Transverse colon (tissue), 4 donors: ENCODE measurements around the gene TRABD2A. TPM values are rescaled to one million over a fixed set of nuclear protein-coding genes. Genes with fewer than 3 reads are reported as not detected.

Source experiments
- DNase-seq: peaks from one replicate; pipeline ENCODE4 v3.0.0-alpha.2; 2019
- H3K27ac ChIP-seq, 4 donors: fragments of 200-600 bp; sonication (generic); 2 replicates each; pipeline ENCODE4 v1.5.1; 2016 to 2018; ENCODE audit warnings: inconsistent platforms in 4 of 4
- H3K27me3 ChIP-seq: fragments of 200-600 bp; sonication (generic); 2 replicates; pipeline ENCODE4 v1.5.1; 2017; ENCODE audit warnings: inconsistent platforms
- H3K36me3 ChIP-seq, 4 donors: fragments of 200-600 bp; sonication (generic); 2 replicates each; pipeline ENCODE4 v1.5.1; 2017 to 2019; ENCODE audit warnings: inconsistent platforms in 4 of 4
- H3K4me1 ChIP-seq, 4 donors: fragments of 200-600 bp; sonication (generic); 2 replicates each; pipeline ENCODE4 v1.5.1; 2017 to 2020; ENCODE audit warnings: inconsistent platforms in 4 of 4
- H3K4me3 ChIP-seq, 4 donors: fragments of 200-600 bp; sonication (generic); 1 replicate in 1 of 4; 2 replicates in 3 of 4; pipeline versions ENCODE4 v1.5.1 to v1.6.1; 2017 to 2019; ENCODE audit warnings: inconsistent platforms in 4 of 4
- H3K9me3 ChIP-seq, 2 donors: fragments of 200-600 bp; sonication (generic); 2 replicates each; pipeline ENCODE4 v1.5.1; 2017 to 2019; ENCODE audit warnings: inconsistent platforms in 2 of 2
- CTCF ChIP-seq, 5 experiments: fragments of 200-600 bp in 3 of 5; fragments of 450-650 bp in 2 of 5; sonication (generic) in 3 of 5; IDR thresholded peaks; 1 replicate in 2 of 5; 2 replicates in 3 of 5; pipeline ENCODE4 v1.5.1; 2016 to 2017; ENCODE audit warnings: antibody characterized with exemption in 5 of 5, inconsistent platforms in 3 of 5, mild to moderate bottlenecking in 2 of 5, moderate library complexity in 1 of 5
- EP300 ChIP-seq: sonication (generic); formaldehyde crosslinking; IDR thresholded peaks from one replicate; pipeline ENCODE4 v1.6.1; 2017; ENCODE audit warnings: antibody characterized with exemption, low read depth
- POLR2A ChIP-seq: fragments of 450-650 bp; IDR thresholded peaks from one replicate; pipeline ENCODE4 v1.6.1; 2016; ENCODE audit warnings: antibody characterized with exemption, mild to moderate bottlenecking, moderate library complexity
- POLR2AphosphoS5 ChIP-seq, 3 donors: sonication (generic); formaldehyde crosslinking; IDR thresholded peaks; one replicate each; pipeline ENCODE4 v1.6.1; 2016; ENCODE audit warnings: antibody characterized with exemption in 3 of 3
- whole genome bisulfite sequencing, 2 donors: methylation state at CpG; one replicate each; pipeline ENCODE4 v1.1.5; 2018; ENCODE audit warnings: low coverage in 1 of 2; 5-methylcytosine and 5-hydroxymethylcytosine counted together
- in situ Hi-C, 4 donors: fragments of 200-750 bp; cut with MboI; loops; one replicate each; pipeline versions ENCODE4 v1.15.0 to v1.15.1; 2017; ENCODE audit warnings: low sequenced_read_pairs in 3 of 4, low pct_ligation_motif_present in 1 of 4, low pct_unique_long_range_greater_than_20kb in 1 of 4
- intact Hi-C: fragments of 100-400 bp; cut with DNase I; formaldehyde crosslinking; loops from one replicate; pipeline ENCODE4 v1.15.1; 2023; ENCODE audit warnings: low total_unique reads
- total RNA-seq, 4 donors: library from RNA; depleted of rRNA; stranded (reverse); fragments of >200 nt; gene quantifications; one replicate each; pipeline ENCODE4 v1.1.0, GENCODE V29; 2016

The TRABD2A gene
- total RNA-seq, 4 donors from 2014 or later = 21.3 to 230 (median 76.5) TPM

DNA sequence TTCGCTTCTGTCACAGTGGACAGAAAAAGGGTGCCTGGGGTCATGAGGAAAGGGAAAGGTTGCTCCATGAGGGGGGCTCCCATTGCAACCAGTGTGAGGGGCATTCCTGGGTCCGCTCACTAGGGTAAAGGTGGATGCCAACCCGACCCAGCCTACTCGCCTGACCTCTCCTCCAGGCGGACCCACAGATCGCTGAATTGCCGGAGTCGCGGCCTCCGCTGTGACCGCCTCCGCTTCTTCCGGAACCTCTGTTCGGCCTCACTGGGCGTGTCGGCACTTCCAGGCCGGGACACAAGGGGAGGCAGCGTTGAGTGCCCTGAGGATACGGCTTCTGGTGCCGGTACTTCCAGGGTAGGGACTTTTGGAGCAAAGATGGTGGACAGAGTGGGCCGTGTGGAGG, 57.1 kb downstream of the TRABD2A start:
- TF ChIP-seq POLR2A = no peak
- no peak for TF ChIP-seq CTCF (IDR thresholded peaks at IDR 0.05)
- no peak for TF ChIP-seq POLR2AphosphoS5 (IDR thresholded peaks at IDR 0.05)
- TF ChIP-seq EP300 = no peak
- WGBS, 2 donors = 96 to 100% methylated on average over 1 to 21 of the region's 21 CpGs
- Histone ChIP-seq H3K4me3 (no peak overlapping the region), H3K27me3 (no peaks in the 10 kb centered on the region), H3K9me3 (no peaks in the 10 kb centered on the region), H3K27ac (no peak overlapping the region), H3K4me1 (no peaks in the 10 kb centered on the region), H3K36me3 (no peaks in the 10 kb centered on the region)
- in situ Hi-C loops = no loop called here
- intact Hi-C loops = loop anchor here (1.0 kb wide), 1 partner anchor 26 kb away; no protein-coding TSS in a partner anchor
- DNase-seq = no peak

- in situ Hi-C loops = no loop called here
- TF ChIP-seq EP300 = no peak
- no peak for TF ChIP-seq POLR2AphosphoS5 (IDR thresholded peaks at IDR 0.05)
- TF ChIP-seq CTCF (IDR thresholded peaks at IDR 0.05) = no peak
- no peak for TF ChIP-seq POLR2A
Observed at GRCh38 chr2:84823229-84823628, 57.7 kb downstream of the TRABD2A start.

DNA sequence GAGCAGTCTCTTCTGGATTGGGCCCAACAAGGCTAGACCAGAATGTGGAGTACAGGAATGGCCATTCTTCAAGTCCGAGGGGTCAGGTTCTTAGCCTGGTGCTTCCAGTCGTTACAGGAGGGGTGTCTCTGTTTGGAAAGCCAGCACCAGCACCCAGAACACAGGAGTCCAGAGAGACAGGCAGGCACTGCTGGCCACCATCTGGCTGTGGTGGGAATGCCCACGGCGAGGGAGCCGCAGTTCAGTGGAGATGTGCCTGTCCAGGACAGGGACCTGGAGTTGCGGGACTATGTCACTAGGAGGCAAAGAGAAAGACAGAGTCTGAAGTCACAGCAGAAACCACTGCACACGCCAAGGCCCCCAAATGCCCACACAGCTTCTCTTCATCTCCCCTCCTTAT, 59.1 kb downstream of the TRABD2A start:
- DNase-seq = no peak
- H3K9me3 ChIP-seq = no peaks in the 10 kb centered on the region
- H3K27me3 ChIP-seq = no peaks in the 10 kb centered on the region
- intact Hi-C loops = no loop called here
- no peaks in the 10 kb centered on the region for H3K36me3 ChIP-seq
- H3K4me1 ChIP-seq = no peaks in the 10 kb centered on the region
- 97% methylated on average over 7 of the region's 7 CpGs; no CpG with 5 or more reads in 1 of the 2 donors for WGBS, 2 donors
- TF ChIP-seq POLR2AphosphoS5 (IDR thresholded peaks at IDR 0.05) (no peak), CTCF (IDR thresholded peaks at IDR 0.05) (no peak), POLR2A (no peak), EP300 (no peak)
- H3K4me3 ChIP-seq = no peak overlapping the region
- no peak overlapping the region for H3K27ac ChIP-seq
- in situ Hi-C loops = no loop called here

More at GRCh38 chr2:84823229-84823628, 57.7 kb downstream of the TRABD2A start:
- 85 to 100% methylated on average over 2 to 5 of the region's 5 CpGs for WGBS, 2 donors
- no peak for DNase-seq
- no peaks in the 10 kb centered on the region for H3K9me3 ChIP-seq
- H3K27me3 ChIP-seq = no peaks in the 10 kb centered on the region
- intact Hi-C loops = loop anchor here (1.0 kb wide), 1 partner anchor 26 kb away; no protein-coding TSS in a partner anchor
- H3K4me1 ChIP-seq = no peaks in the 10 kb centered on the region
- no peak overlapping the region for H3K27ac ChIP-seq
- no peak overlapping the region for H3K4me3 ChIP-seq
- no peaks in the 10 kb centered on the region for H3K36me3 ChIP-seq

DNA sequence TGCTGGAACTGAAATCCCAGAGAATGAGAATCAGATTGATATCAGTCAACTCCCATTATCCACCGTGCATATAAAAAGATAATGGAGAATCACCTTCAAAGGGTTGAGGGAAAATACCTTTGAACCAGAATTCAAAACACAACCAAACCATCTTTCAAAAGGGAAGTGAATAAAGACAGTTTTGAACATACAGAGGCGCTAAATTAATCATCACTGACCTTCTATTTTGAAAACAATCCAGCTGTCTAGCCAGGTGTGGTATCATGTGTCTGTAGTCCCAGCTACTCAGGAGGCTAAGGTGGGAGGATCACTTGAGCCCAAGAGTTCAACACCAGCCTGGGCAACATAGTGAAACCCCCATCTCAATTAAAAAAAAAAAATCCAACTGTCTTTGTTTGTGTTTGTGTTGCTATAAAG, 63.6 kb downstream of the TRABD2A start:
- H3K27ac ChIP-seq = no peak overlapping the region
- H3K4me1 ChIP-seq = no peaks in the 10 kb centered on the region
- H3K4me3 ChIP-seq = no peak overlapping the region
- in situ Hi-C loops (no loop called here), intact Hi-C loops (no loop called here)
- no peak for DNase-seq
- TF ChIP-seq EP300 = no peak
- TF ChIP-seq CTCF (IDR thresholded peaks at IDR 0.05) = no peak
- no peak for TF ChIP-seq POLR2AphosphoS5 (IDR thresholded peaks at IDR 0.05)
- TF ChIP-seq POLR2A = no peak
- 73 to 95% methylated on average over 2 of the region's 2 CpGs for WGBS, 2 donors
- H3K27me3 ChIP-seq = no peaks in the 10 kb centered on the region
- H3K36me3 ChIP-seq = no peaks in the 10 kb centered on the region
- no peaks in the 10 kb centered on the region for H3K9me3 ChIP-seq
